C4-2B (cell line): ENCODE measurements around the gene RPL12.

Experiments
- CTCF ChIP-seq: fragments of 450-650 bp; conservative IDR thresholded peaks from 2 replicates; pipeline ENCODE4 v1.5.1; 2017; ENCODE audit warnings: mild to moderate bottlenecking
- ZFX ChIP-seq: fragments of 450-650 bp; IDR thresholded peaks from 2 replicates; pipeline ENCODE4 v1.6.1; 2017

- TF ChIP-seq CTCF, result no peak
- no peak for TF ChIP-seq ZFX
Measured at GRCh38 chr9:127402401-127403090, 48.7 kb downstream of the RPL12 start.
